HepG2 (cell line): ENCODE results near the gene ARFGEF2. TPM values are rescaled to one million over a fixed set of nuclear protein-coding genes. Genes with fewer than 3 reads are reported as not detected.
A peak's percentile ranks its signal among the peaks of the same experiment; 100 is the strongest.

Experiments
- CCDC6 ChIP-seq: sonication (generic); formaldehyde crosslinking; IDR thresholded peaks from 2 replicates; pipeline ENCODE4 v1.8.1; 2022; ENCODE audit warnings: mild to moderate bottlenecking, missing genetic modification reagents, moderate library complexity
- CENPX ChIP-seq: sonication (generic); formaldehyde crosslinking; IDR thresholded peaks from 2 replicates; pipeline ENCODE4 v1.9.0; 2021; ENCODE audit warnings: mild to moderate bottlenecking, missing genetic modification reagents, moderate library complexity
- CTCF ChIP-seq: sonication (generic); formaldehyde crosslinking; IDR thresholded peaks from 2 replicates; pipeline ENCODE4 v1.5.0; 2020; ENCODE audit warnings: mild to moderate bottlenecking, missing genetic modification reagents, moderate library complexity
- EED ChIP-seq: sonication (generic); formaldehyde crosslinking; IDR thresholded peaks from 2 replicates; pipeline ENCODE4 v1.5.0; 2020; ENCODE audit warnings: mild to moderate bottlenecking, missing genetic modification reagents
- KLF9 ChIP-seq: IDR thresholded peaks from 2 replicates; pipeline ENCODE4 v1.6.1; 2016; ENCODE audit warnings: low read depth
- PHF20 ChIP-seq: sonication (generic); formaldehyde crosslinking; IDR thresholded peaks from 2 replicates; pipeline ENCODE4 v1.5.0; 2020; ENCODE audit warnings: mild to moderate bottlenecking, missing genetic modification reagents
- RFX5 ChIP-seq: IDR thresholded peaks from 2 replicates; pipeline ENCODE4 v1.6.1; 2011; ENCODE audit warnings: low read depth, low read length, improper control_type of control experiment
- SMAD3 ChIP-seq: sonication (generic); formaldehyde crosslinking; IDR thresholded peaks from 2 replicates; pipeline ENCODE4 v1.4.0; 2020; ENCODE audit warnings: missing genetic modification reagents
- SNAPC4 ChIP-seq: sonication (generic); formaldehyde crosslinking; IDR thresholded peaks from 2 replicates; pipeline ENCODE4 v1.4.0; 2020; ENCODE audit warnings: mild to moderate bottlenecking, missing genetic modification reagents
- ZBTB37 ChIP-seq: sonication (generic); formaldehyde crosslinking; IDR thresholded peaks from 2 replicates; pipeline ENCODE4 v1.4.0; 2020; ENCODE audit warnings: mild to moderate bottlenecking, missing genetic modification reagents
- ZBTB38 ChIP-seq: sonication (generic); formaldehyde crosslinking; IDR thresholded peaks from 2 replicates; pipeline ENCODE4 v1.5.1; 2020; ENCODE audit warnings: mild to moderate bottlenecking, missing genetic modification reagents
- ZNF329 ChIP-seq: sonication (generic); formaldehyde crosslinking; IDR thresholded peaks from 2 replicates; pipeline ENCODE4 v1.9.0; 2021; ENCODE audit warnings: low read depth, mild to moderate bottlenecking, missing genetic modification reagents
- ZNF558 ChIP-seq: sonication (generic); formaldehyde crosslinking; IDR thresholded peaks from 2 replicates; pipeline ENCODE4 v1.9.0; 2022; ENCODE audit warnings: mild to moderate bottlenecking, missing genetic modification reagents, borderline replicate concordance
- ZNF607 ChIP-seq: sonication (generic); formaldehyde crosslinking; IDR thresholded peaks from 2 replicates; pipeline ENCODE4 v1.5.1; 2020; ENCODE audit warnings: missing genetic modification reagents, mild to moderate bottlenecking, borderline replicate concordance
- ZSCAN31 ChIP-seq: sonication (generic); formaldehyde crosslinking; IDR thresholded peaks from 2 replicates; pipeline ENCODE4 v1.5.0; 2020; ENCODE audit warnings: low read depth, mild to moderate bottlenecking, missing genetic modification reagents
- polyA plus RNA-seq, 8 experiments: library from polyadenylated mRNA; depleted of rRNA in 3 of 8; stranded (reverse) in 7 of 8; unstranded in 1 of 8; fragments of >200 nt; fragmentation: Illumina TruSeq in 4 of 8; extraction: Trizol in 4 of 8; gene quantifications; 2 replicates each; pipeline versions ENCODE4 v1.2.1 to v1.2.3, GENCODE V29; 2011 to 2016; ENCODE audit warnings: low read depth in 4 of 8, missing spikeins in 1 of 8, mixed read lengths in 1 of 8; ENCODE audit not compliant: insufficient read depth in 1 of 8
- total RNA-seq, 5 experiments: library from RNA; depleted of rRNA; stranded (reverse); fragments of >200 nt; fragmentation: Illumina TruSeq; extraction: Trizol; gene quantifications; 2 replicates each; pipeline ENCODE4 v1.2.3, GENCODE V29; 2016; ENCODE audit warnings: low read depth in 1 of 5
- TF ChIP-seq, protein P1 (sequence below): sonication (generic); formaldehyde crosslinking; IDR thresholded peaks from 2 replicates; pipeline ENCODE4 v1.4.0; 2020; ENCODE audit warnings: mild to moderate bottlenecking, missing genetic modification reagents
- TF ChIP-seq, protein P2 (sequence below): sonication (generic); formaldehyde crosslinking; conservative IDR thresholded peaks from 2 replicates; pipeline ENCODE4 v1.8.0; 2022; ENCODE audit warnings: mild to moderate bottlenecking, moderate library complexity, missing genetic modification reagents

Gene ARFGEF2
- total and polyA plus RNA-seq, 2 of the 13 experiments (the other 11 are each of a cell fraction or from before 2014, with no cell fraction given), result 44.0 to 60.8 TPM

DNA sequence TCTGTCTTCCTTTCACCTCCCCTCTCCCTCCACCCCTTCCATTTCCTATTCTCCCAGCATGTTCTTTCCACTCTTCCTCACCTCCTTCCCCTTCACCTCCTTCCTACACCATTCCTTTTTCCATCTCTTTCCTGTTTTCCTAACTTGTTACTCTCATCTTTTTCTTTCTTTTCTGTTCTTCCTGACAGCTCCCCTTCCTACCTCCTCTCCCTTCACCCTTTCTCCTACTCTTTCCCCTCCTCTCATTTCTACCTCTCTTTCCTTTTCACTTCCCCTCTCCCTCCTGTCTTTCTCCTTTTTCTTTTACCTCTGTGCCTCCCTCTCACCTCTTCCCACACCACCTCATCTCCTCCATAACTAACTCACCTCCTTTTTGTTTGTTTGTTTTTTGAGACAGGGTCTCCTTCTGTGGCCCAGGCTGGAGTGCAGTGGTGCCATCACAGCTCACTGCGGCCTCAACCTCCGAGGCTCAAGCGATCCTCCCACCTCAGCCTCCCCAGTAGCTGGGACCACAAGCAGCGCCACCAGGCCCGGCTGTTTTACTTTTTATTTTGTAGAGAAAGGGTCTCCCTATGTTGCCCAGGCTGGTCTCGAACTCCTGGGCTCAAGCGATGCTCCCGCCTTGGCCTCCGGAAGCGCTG, 864 bp upstream of the ARFGEF2 start (continued):
- TF ChIP-seq ZSCAN31 (CRISPR knock-in tag) (peak; percentile 9; the same call in 1 of the 2 replicates), PHF20 (CRISPR knock-in tag) (peak; percentile 1; the same call in 1 of the 2 replicates), ZNF329 (CRISPR knock-in tag) (peak; percentile 57; the same call in 1 of the 2 replicates), KLF9 (CRISPR knock-in tag) (no peak), ZBTB37 (CRISPR knock-in tag) (0 out of 2 replicates have a peak, but pooled peaks have one; percentile 14), EED (CRISPR knock-in tag) (no peak), ZBTB38 (CRISPR knock-in tag) (no peak), RFX5 (no peak), CENPX (CRISPR knock-in tag) (no peak), ZNF607 (no peak; the same call in 1 of the 2 replicates), CTCF (no peak), SNAPC4 (CRISPR knock-in tag) (0 out of 2 replicates have a peak, but pooled peaks have one; percentile 16), ZNF558 (CRISPR knock-in tag) (0 out of 2 replicates have a peak, but pooled peaks have one; percentile 63), SMAD3 (CRISPR knock-in tag) (peak; percentile 15; the same call in 1 of the 2 replicates), CCDC6 (CRISPR knock-in tag) (no peak)
- TF ChIP-seq, protein P1, sequence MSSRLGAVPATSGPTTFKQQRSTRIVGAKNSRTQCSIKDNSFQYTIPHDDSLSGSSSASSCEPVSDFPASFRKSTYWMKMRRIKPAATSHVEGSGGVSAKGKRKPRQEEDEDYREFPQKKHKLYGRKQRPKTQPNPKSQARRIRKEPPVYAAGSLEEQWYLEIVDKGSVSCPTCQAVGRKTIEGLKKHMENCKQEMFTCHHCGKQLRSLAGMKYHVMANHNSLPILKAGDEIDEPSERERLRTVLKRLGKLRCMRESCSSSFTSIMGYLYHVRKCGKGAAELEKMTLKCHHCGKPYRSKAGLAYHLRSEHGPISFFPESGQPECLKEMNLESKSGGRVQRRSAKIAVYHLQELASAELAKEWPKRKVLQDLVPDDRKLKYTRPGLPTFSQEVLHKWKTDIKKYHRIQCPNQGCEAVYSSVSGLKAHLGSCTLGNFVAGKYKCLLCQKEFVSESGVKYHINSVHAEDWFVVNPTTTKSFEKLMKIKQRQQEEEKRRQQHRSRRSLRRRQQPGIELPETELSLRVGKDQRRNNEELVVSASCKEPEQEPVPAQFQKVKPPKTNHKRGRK (CRISPR knock-in tag), result peak; percentile 97; the same call in 1 of the 2 replicates
- TF ChIP-seq, protein P2, sequence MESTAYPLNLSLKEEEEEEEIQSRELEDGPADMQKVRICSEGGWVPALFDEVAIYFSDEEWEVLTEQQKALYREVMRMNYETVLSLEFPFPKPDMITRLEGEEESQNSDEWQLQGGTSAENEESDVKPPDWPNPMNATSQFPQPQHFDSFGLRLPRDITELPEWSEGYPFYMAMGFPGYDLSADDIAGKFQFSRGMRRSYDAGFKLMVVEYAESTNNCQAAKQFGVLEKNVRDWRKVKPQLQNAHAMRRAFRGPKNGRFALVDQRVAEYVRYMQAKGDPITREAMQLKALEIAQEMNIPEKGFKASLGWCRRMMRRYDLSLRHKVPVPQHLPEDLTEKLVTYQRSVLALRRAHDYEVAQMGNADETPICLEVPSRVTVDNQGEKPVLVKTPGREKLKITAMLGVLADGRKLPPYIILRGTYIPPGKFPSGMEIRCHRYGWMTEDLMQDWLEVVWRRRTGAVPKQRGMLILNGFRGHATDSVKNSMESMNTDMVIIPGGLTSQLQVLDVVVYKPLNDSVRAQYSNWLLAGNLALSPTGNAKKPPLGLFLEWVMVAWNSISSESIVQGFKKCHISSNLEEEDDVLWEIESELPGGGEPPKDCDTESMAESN (CRISPR knock-in tag), result 0 out of 2 replicates have a peak, but pooled peaks have one; percentile 15
